ENCODE data around the gene MAML2. TPM values are rescaled to one million over a fixed set of nuclear protein-coding genes. Genes with fewer than 3 reads are reported as not detected.

The MAML2 gene
- total RNA-seq, 1 experiment from 2014 or later: 28.3 TPM

- Histone ChIP-seq H3K79me2 (ENCODE audit: low read depth) (no peaks in the 10 kb centered on the region), H3K27ac (no peak overlapping the region), H3K9me2 (ENCODE audit: insufficient read depth) (peaks cover 3% of the 10 kb centered on the region; the same call in 1 of the 2 replicates), H3K9me3 (ENCODE audit: insufficient read depth, low read depth) (peaks cover 4% of the 10 kb centered on the region), H3K4me2 (no peak overlapping the region), H3K4me1 (replicated peaks; ENCODE audit: insufficient read depth) (no peaks in the 10 kb centered on the region), H3F3A (ENCODE audit: insufficient read depth, low read depth) (no peaks in the 10 kb centered on the region), H4K20me1 (ENCODE audit: insufficient read depth) (no peaks in the 10 kb centered on the region), H3K36me3 (ENCODE audit: low read depth) (peaks cover 23% of the 10 kb centered on the region), H3K4me3 (no peak overlapping the region), H3K27me3 (ENCODE audit: insufficient read depth, low read depth) (no peaks in the 10 kb centered on the region), H2AFZ (no peak overlapping the region)
- no peak for TF ChIP-seq EZH2 (IDR thresholded peaks at IDR 0.05; ENCODE audit: low read depth)
- TF ChIP-seq, protein P1, sequence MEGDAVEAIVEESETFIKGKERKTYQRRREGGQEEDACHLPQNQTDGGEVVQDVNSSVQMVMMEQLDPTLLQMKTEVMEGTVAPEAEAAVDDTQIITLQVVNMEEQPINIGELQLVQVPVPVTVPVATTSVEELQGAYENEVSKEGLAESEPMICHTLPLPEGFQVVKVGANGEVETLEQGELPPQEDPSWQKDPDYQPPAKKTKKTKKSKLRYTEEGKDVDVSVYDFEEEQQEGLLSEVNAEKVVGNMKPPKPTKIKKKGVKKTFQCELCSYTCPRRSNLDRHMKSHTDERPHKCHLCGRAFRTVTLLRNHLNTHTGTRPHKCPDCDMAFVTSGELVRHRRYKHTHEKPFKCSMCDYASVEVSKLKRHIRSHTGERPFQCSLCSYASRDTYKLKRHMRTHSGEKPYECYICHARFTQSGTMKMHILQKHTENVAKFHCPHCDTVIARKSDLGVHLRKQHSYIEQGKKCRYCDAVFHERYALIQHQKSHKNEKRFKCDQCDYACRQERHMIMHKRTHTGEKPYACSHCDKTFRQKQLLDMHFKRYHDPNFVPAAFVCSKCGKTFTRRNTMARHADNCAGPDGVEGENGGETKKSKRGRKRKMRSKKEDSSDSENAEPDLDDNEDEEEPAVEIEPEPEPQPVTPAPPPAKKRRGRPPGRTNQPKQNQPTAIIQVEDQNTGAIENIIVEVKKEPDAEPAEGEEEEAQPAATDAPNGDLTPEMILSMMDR (conservative IDR thresholded peaks at IDR 0.05): no peak
- no peak for DNase-seq
- POLR2A ChIA-PET (ENCODE audit: unreplicated experiment): interaction anchor here (0.7 kb wide), 1 partner anchor 171 kb away, joined by 4 read pairs; no protein-coding TSS in a partner anchor
- CTCF ChIA-PET: no interaction called here
- intact Hi-C loops (cut with micrococcal nuclease; ENCODE audit: unreplicated experiment): no loop called here
- BruUV-seq (replicated peaks): no TSS peak
Measured at GRCh38 chr11:96365493-96365892, 22.5 kb upstream of the MAML2 start.

- H3K9me2 ChIP-seq (ENCODE audit: insufficient read depth): peaks cover 3% of the 10 kb centered on the region; the same call in 1 of the 2 replicates
- H3K27me3 ChIP-seq (ENCODE audit: insufficient read depth, low read depth): no peaks in the 10 kb centered on the region
- no peaks in the 10 kb centered on the region for H3F3A ChIP-seq (ENCODE audit: insufficient read depth, low read depth)
- no TSS peak for BruUV-seq (replicated peaks)
- H2AFZ ChIP-seq: no peak overlapping the region
- H3K27ac ChIP-seq: no peak overlapping the region
- H3K4me2 ChIP-seq: no peak overlapping the region
- no peaks in the 10 kb centered on the region for H4K20me1 ChIP-seq (ENCODE audit: insufficient read depth)
- ChIA-PET POLR2A (ENCODE audit: unreplicated experiment) (no interaction called here), CTCF (no interaction called here)
- H3K9me3 ChIP-seq (ENCODE audit: insufficient read depth, low read depth): no peaks in the 10 kb centered on the region
- peaks cover 16% of the 10 kb centered on the region; the same call in 1 of the 2 replicates for H3K36me3 ChIP-seq (ENCODE audit: low read depth)
- TF ChIP-seq EZH2 (IDR thresholded peaks at IDR 0.05; ENCODE audit: low read depth): no peak
- TF ChIP-seq, protein P1 (conservative IDR thresholded peaks at IDR 0.05): no peak
- H3K4me3 ChIP-seq: no peak overlapping the region
- no peak for DNase-seq
- intact Hi-C loops (cut with micrococcal nuclease; ENCODE audit: unreplicated experiment): no loop called here
- H3K79me2 ChIP-seq (ENCODE audit: low read depth): no peaks in the 10 kb centered on the region
- H3K4me1 ChIP-seq (replicated peaks; ENCODE audit: insufficient read depth): no peaks in the 10 kb centered on the region
Measured at GRCh38 chr11:96361778-96362177, 18.8 kb upstream of the MAML2 start.

DNA sequence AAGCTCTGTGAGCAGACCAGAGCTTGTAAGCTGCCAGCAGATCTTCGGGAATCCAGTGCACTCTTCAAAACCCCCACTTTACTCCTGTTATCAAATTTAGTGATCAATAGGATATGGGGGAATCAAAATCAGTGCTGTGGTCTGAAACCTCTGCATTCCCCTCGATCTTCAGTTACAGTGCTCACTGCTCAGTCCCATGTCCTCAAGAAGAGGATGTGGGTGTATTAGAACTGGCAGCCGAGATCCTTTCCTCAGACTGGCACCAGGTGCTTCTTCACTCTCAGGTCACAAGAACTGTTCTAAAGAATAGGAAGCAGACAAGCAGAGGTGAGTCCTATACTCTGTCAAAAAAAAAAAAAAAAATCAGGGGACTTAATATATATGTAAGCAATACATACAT, 15.3 kb upstream of the MAML2 start:
- Histone ChIP-seq H3K4me2 (no peak overlapping the region), H3K4me1 (replicated peaks; ENCODE audit: insufficient read depth) (no peaks in the 10 kb centered on the region), H3F3A (ENCODE audit: insufficient read depth, low read depth) (no peaks in the 10 kb centered on the region), H2AFZ (no peak overlapping the region), H3K27me3 (ENCODE audit: insufficient read depth, low read depth) (no peaks in the 10 kb centered on the region), H3K36me3 (ENCODE audit: low read depth) (0 out of 2 replicates have a peak, but pooled peaks cover 7% of the 10 kb centered on the region), H3K4me3 (no peak overlapping the region), H3K9me3 (ENCODE audit: insufficient read depth, low read depth) (no peaks in the 10 kb centered on the region), H4K20me1 (ENCODE audit: insufficient read depth) (no peaks in the 10 kb centered on the region), H3K9me2 (ENCODE audit: insufficient read depth) (peaks cover 2% of the 10 kb centered on the region; the same call in 1 of the 2 replicates), H3K27ac (no peak overlapping the region), H3K79me2 (ENCODE audit: low read depth) (no peaks in the 10 kb centered on the region)
- TF ChIP-seq EZH2 (IDR thresholded peaks at IDR 0.05; ENCODE audit: low read depth): no peak
- TF ChIP-seq, protein P1 (conservative IDR thresholded peaks at IDR 0.05): no peak
- intact Hi-C loops (cut with micrococcal nuclease; ENCODE audit: unreplicated experiment): no loop called here
- POLR2A ChIA-PET (ENCODE audit: unreplicated experiment): no interaction called here
- BruUV-seq (replicated peaks): no TSS peak
- DNase-seq: no peak
- CTCF ChIA-PET: no interaction called here

Data from PC-9 (cell line).